Caco-2 (cell line): Measurements from ENCODE around the gene PRXL2A. TPM values are rescaled to one million over a fixed set of nuclear protein-coding genes. Genes with fewer than 3 reads are reported as not detected.
A peak's percentile ranks its signal among the peaks of the same experiment; 100 is the strongest.

Experiments
- BruUV-seq: library from RNA; stranded (reverse); fragments of 400-500 nt; replicated peaks from 2 replicates; lab custom pipeline; 2021; lab: Mats Ljungman, UMichigan
- CTCF ChIA-PET: fragments of 300-600 bp; sonication (Branson Sonifier 250); formaldehyde crosslinking; loops from one replicate; lab custom pipeline; 2022; ENCODE audit warnings: antibody characterized with exemption; lab: Charles Lee
- POLR2A ChIA-PET: fragments of 300-600 bp; sonication (Branson Sonifier 250); formaldehyde crosslinking; loops from one replicate; lab custom pipeline; 2022; ENCODE audit warnings: antibody characterized with exemption; lab: Charles Lee
- DNase-seq, 2 experiments: peaks; one replicate each; pipeline versions ENCODE4 v3.0.0 to v3.0.0-alpha.2; 2020 to 2022
- H3K27me3 ChIP-seq: replicated peaks from 2 replicates; pipeline ENCODE4 v1.6.0; 2011; ENCODE audit warnings: low read length; ENCODE audit not compliant: control insufficient read depth, insufficient read depth
- H3K36me3 ChIP-seq: 2 replicates; pipeline ENCODE4 v1.5.1; 2011; ENCODE audit warnings: low read length; ENCODE audit not compliant: control insufficient read depth, insufficient read depth
- H3K4me1 ChIP-seq: fragments of 250-450 bp; sonication (Bioruptor Pico); 2 replicates; pipeline ENCODE4 v1.5.1; 2020; ENCODE audit warnings: mild to moderate bottlenecking
- H3K4me3 ChIP-seq: 2 replicates; pipeline ENCODE4 v1.5.1; 2011; ENCODE audit warnings: low read depth, mild to moderate bottlenecking, control low read depth, low read length
- H3K9me3 ChIP-seq: fragments of 250-450 bp; sonication (Bioruptor Pico); 2 replicates; pipeline ENCODE4 v1.5.1; 2020; ENCODE audit warnings: mild to moderate bottlenecking, moderate library complexity
- H3K27ac Mint-ChIP-seq: one replicate; pipeline ENCODE4 v1.8.0; 2022; ENCODE audit warnings: mixed read lengths; ENCODE audit not compliant: unreplicated experiment
- H3K27me3 Mint-ChIP-seq: one replicate; pipeline ENCODE4 v1.8.0; 2022; ENCODE audit warnings: mixed read lengths; ENCODE audit not compliant: insufficient read depth, unreplicated experiment
- H3K36me3 Mint-ChIP-seq: one replicate; pipeline ENCODE4 v1.8.0; 2022; ENCODE audit warnings: mild to moderate bottlenecking, mixed read lengths; ENCODE audit not compliant: insufficient read depth, unreplicated experiment
- H3K4me1 Mint-ChIP-seq: one replicate; pipeline ENCODE4 v1.8.0; 2022; ENCODE audit warnings: low read depth, mixed read lengths; ENCODE audit not compliant: unreplicated experiment
- H3K4me3 Mint-ChIP-seq: one replicate; pipeline ENCODE4 v1.8.0; 2022; ENCODE audit warnings: mild to moderate bottlenecking, moderate library complexity, mixed read lengths; ENCODE audit not compliant: unreplicated experiment
- H3K9me3 Mint-ChIP-seq: one replicate; pipeline ENCODE4 v1.8.0; 2022; ENCODE audit warnings: mixed read lengths; ENCODE audit not compliant: unreplicated experiment
- intact Hi-C: fragments of 100-400 bp; cut with micrococcal nuclease; formaldehyde crosslinking; loops from one replicate; pipeline ENCODE4 v1.10.0; 2022; ENCODE audit not compliant: unreplicated experiment
- total RNA-seq: library from RNA; stranded (reverse); gene quantifications from 2 replicates; pipeline ENCODE4 v1.2.3, GENCODE V29; 2022
- TF ChIP-seq, protein P1 (sequence below), 2 experiments: fragments of 200-600 bp in 1 of 2; IDR thresholded peaks; 1 replicate in 1 of 2; 2 replicates in 1 of 2; pipeline versions ENCODE4 v1.5.1 to v1.8.0; 2011 to 2022; ENCODE audit warnings: antibody characterized with exemption in 1 of 2, control low read depth in 1 of 2, inconsistent platforms in 1 of 2, low read depth in 1 of 2, low read length in 1 of 2, mild to moderate bottlenecking in 1 of 2, moderate library complexity in 1 of 2; ENCODE audit not compliant: insufficient read depth in 1 of 2, severe bottlenecking in 1 of 2, unreplicated experiment in 1 of 2

The PRXL2A gene
- total RNA-seq, 1 experiment from 2014 or later: 88.6 TPM

DNA sequence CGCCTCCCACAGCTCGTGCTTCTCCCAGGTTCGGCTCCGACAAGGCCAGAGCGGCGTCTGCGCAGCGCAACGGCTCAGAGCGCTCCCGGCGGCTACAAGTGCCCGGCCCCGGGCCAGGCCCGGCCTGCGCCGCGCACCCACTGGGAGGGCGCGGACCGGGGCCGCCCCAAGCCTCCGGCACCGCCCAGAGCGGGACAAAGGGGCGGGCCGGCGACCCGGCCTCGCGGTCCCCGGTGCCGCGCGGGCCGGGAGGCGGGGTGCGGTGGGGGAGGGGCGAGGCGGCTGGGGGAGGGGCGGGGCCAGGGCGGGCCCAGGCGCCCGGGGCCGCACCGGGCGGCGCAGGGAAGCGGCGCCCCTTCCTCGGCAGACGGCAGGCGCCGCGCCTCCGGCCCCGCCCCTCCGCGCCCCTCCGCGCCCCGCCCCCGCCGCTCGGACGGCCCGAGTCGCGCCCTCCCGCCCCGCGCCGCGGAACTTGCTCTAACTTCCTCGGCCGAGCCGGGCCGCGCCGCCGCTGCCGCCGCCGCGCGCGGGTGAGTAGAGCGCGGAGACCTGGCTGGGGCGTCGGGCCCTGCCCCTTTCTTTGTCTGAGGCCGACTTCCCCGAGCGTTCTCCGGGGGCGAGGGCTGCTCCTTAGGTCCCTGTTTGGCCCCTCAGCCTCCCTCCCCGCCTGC, 45.6 kb downstream of the PRXL2A start, which contains the start of gene TSPAN14:
TSPAN14 (plus strand) TSS at position 469 of the 671 bp plus-strand sequence. CDS start 34,924 bp downstream, outside the sequence.
- intact Hi-C loops: loop anchor here (1.0 kb wide), 1 partner anchor 52 kb away; no protein-coding TSS in a partner anchor
- no peaks in the 10 kb centered on the region for H3K27me3 Mint-ChIP-seq

DNA sequence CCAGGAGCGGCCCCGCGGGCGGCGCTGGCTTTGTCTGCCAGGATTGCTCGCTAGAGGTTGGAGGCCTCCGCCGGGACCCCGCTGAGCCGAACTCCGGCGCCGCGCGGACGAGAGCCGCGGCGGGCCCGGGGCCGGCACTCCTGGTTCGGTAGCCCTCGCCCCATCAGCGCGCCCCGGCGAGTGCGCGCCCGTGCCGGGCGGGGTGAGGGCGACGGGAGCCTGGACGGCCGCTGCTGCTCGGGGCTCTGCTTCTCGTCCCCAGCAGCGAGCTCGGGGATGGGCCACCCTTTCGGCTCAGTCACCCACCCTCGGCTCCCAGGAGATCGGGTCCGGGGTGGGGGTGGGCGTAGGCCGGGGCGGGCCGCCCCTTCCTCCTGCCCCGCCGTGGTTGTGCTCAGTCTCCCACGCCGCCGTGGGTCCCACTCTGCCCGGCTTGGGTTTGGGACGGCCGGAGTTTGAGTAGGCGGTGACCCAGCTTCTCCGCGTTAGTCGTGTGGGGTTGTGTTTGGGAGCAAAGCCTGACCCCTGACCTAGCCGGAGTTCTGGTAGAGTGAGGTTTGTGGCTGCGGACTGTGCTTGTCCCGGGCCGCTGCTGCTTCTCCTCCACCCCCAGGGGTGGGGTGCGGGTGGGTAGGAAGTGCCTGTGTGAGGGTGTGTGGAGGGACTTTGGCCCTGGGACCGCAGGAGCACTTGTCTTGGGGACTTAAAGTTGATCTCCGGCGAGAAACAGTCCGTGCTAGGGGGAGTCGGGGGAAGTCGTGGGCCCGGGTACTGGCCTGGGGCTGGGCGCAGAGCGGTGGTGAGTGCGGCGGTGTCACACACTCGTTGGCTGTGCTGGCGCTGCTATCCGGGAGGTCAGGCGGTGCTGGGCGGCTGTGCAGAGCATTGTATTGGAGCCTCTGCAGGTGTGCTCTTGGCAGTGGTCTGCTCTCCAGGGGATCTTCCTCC, 46.4 kb downstream of the PRXL2A start:
- intact Hi-C loops: no loop called here
- BruUV-seq: no TSS peak

More for the DNA sequence above, 45.6 kb downstream of the PRXL2A start, which contains the start of gene TSPAN14:
- H3K4me3 ChIP-seq: peak within 1 kb of the TSS; percentile 86
- DNase-seq: peak; percentile 81 to 87
- CTCF ChIA-PET: interaction anchor here (0.6 to 1.7 kb wide), 5 partner anchors 9 to 209 kb away, joined by 3 to 13 read pairs (median 4); no protein-coding TSS in a partner anchor
- peaks cover 42% of the 10 kb centered on the region for H3K36me3 Mint-ChIP-seq
- no peaks in the 10 kb centered on the region for H3K36me3 ChIP-seq
- H3K4me3 Mint-ChIP-seq: no peak within 1 kb of the TSS
- no peaks in the 10 kb centered on the region for H3K9me3 ChIP-seq
- H3K27me3 ChIP-seq: no peaks in the 10 kb centered on the region
- peaks cover 25% of the 10 kb centered on the region for H3K4me1 Mint-ChIP-seq
- TF ChIP-seq, protein P1, sequence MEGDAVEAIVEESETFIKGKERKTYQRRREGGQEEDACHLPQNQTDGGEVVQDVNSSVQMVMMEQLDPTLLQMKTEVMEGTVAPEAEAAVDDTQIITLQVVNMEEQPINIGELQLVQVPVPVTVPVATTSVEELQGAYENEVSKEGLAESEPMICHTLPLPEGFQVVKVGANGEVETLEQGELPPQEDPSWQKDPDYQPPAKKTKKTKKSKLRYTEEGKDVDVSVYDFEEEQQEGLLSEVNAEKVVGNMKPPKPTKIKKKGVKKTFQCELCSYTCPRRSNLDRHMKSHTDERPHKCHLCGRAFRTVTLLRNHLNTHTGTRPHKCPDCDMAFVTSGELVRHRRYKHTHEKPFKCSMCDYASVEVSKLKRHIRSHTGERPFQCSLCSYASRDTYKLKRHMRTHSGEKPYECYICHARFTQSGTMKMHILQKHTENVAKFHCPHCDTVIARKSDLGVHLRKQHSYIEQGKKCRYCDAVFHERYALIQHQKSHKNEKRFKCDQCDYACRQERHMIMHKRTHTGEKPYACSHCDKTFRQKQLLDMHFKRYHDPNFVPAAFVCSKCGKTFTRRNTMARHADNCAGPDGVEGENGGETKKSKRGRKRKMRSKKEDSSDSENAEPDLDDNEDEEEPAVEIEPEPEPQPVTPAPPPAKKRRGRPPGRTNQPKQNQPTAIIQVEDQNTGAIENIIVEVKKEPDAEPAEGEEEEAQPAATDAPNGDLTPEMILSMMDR (IDR thresholded peaks at IDR 0.05; ENCODE audit: insufficient read depth in 1 of 2, low read depth in 1 of 2, low read length in 1 of 2, severe bottlenecking in 1 of 2, unreplicated experiment in 1 of 2): no peak
- peaks cover 62% of the 10 kb centered on the region for H3K4me1 ChIP-seq
- BruUV-seq: no TSS peak
- POLR2A ChIA-PET: interaction anchor here (0.5 to 1.0 kb wide), 3 partner anchors 40 to 47 kb away, joined by 3 to 5 read pairs (median 4); no protein-coding TSS in a partner anchor
- H3K27ac Mint-ChIP-seq: peak within 1 kb of the TSS; percentile 75
- H3K9me3 Mint-ChIP-seq: no peaks in the 10 kb centered on the region

More for the DNA sequence above, 46.4 kb downstream of the PRXL2A start:
- no peaks in the 10 kb centered on the region for H3K27me3 ChIP-seq
- peaks cover 62% of the 10 kb centered on the region for H3K4me1 ChIP-seq
- DNase-seq: peak; percentile 46 to 60
- Mint-ChIP-seq H3K9me3 (no peaks in the 10 kb centered on the region), H3K4me1 (peaks cover 26% of the 10 kb centered on the region), H3K4me3 (no peak overlapping the region), H3K27ac (peak overlapping the region; percentile 75), H3K27me3 (no peaks in the 10 kb centered on the region), H3K36me3 (peaks cover 47% of the 10 kb centered on the region)
- no peaks in the 10 kb centered on the region for H3K36me3 ChIP-seq
- ChIA-PET POLR2A (no interaction called here), CTCF (interaction anchor here (0.7 kb wide), 1 partner anchor 208 kb away, joined by 3 read pairs; no protein-coding TSS in a partner anchor)
- H3K4me3 ChIP-seq: peak overlapping the region; percentile 86
- TF ChIP-seq, protein P1 (IDR thresholded peaks at IDR 0.05; ENCODE audit: insufficient read depth in 1 of 2, low read depth in 1 of 2, low read length in 1 of 2, severe bottlenecking in 1 of 2, unreplicated experiment in 1 of 2): no peak
- H3K9me3 ChIP-seq: no peaks in the 10 kb centered on the region
